ENCODE data around the gene CLTCL1.

CLTCL1 gene

DNA sequence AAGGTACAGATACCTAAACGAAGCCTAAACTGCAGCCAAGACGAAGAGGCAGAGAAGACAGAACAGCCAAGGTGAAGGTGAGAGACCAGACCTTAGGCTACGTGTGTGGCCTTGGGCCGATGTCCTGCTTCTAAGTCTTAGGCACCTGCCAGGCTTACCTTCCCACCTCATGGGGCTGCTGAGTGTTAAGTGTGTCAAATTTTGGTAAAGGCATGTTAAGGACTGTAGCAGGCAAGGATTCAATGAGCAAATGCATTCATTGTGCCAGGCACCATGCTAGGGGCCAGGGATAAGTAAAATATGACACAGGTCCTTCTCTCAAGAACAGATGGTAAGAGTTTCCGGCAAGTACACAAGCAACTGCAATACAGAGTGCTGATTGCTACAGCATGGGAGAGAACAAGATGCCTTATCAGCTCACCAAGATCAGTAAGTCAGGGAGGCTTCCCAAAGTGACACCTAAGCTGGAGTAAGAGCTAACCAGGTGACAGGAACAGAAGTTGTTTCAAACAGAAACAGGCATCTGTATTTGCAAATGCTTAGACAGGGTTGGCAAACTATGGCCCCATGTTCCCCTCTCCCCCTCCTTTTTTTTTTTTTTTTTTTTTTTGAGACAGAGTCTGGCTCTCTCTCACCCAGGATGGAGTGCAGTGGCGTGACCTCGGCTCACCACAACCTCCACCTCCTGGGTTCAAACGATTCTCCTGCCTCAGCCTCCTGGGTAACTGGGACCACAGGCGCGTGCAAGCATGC, 46.7 kb downstream of the CLTCL1 start:
- Mint-ChIP-seq H3K36me3 (ENCODE audit: low read depth) (no peaks in the 10 kb centered on the region), H3K9me3 (no peaks in the 10 kb centered on the region), H3K27ac (no peak overlapping the region), H3K4me1 (no peaks in the 10 kb centered on the region), H3K27me3 (peaks cover 3% of the 10 kb centered on the region), H3K4me3 (no peak overlapping the region)
- DNase-seq = no peak
- no peak for ATAC-seq

DNA sequence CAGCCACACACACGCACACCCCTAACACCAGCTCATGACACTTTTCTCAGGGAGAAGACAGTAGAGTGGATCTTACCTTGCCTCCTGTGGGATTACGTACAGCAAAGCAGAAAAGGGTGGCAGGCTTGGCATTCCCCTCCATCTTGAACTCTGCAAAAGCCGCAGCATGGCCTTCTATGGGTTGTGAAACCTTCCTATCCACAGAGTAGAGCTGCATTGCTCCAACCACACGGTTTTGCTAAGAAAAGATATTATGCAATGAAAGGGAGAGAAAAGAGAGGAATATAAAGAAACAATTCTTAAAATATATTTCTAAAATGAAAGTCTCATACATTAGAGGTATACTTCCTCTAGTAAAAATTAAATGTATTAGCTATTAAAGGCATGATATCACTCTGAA, 48.8 kb downstream of the CLTCL1 start:
- Mint-ChIP-seq H3K9me3 (no peaks in the 10 kb centered on the region), H3K36me3 (ENCODE audit: low read depth) (no peaks in the 10 kb centered on the region), H3K27me3 (peaks cover 3% of the 10 kb centered on the region), H3K27ac (no peak overlapping the region), H3K4me1 (no peaks in the 10 kb centered on the region), H3K4me3 (no peak overlapping the region)
- no peak for ATAC-seq
- DNase-seq = no peak

GRCh38 chr22:19241593-19241906, 50.0 kb downstream of the CLTCL1 start:
- Mint-ChIP-seq H3K4me3 (no peak overlapping the region), H3K9me3 (no peaks in the 10 kb centered on the region), H3K27ac (no peak overlapping the region), H3K27me3 (peaks cover 3% of the 10 kb centered on the region), H3K36me3 (ENCODE audit: low read depth) (no peaks in the 10 kb centered on the region), H3K4me1 (no peaks in the 10 kb centered on the region)
- no peak for DNase-seq
- no peak for ATAC-seq

- peaks cover 3% of the 10 kb centered on the region for H3K27me3 Mint-ChIP-seq
- ATAC-seq (no peak), DNase-seq (no peak)
- H3K27ac Mint-ChIP-seq = no peak overlapping the region
- H3K4me1 Mint-ChIP-seq = no peaks in the 10 kb centered on the region
- H3K36me3 Mint-ChIP-seq (ENCODE audit: low read depth) = no peaks in the 10 kb centered on the region
- H3K9me3 Mint-ChIP-seq = no peaks in the 10 kb centered on the region
- H3K4me3 Mint-ChIP-seq = no peak overlapping the region
Measured at GRCh38 chr22:19240813-19241592, 50.5 kb downstream of the CLTCL1 start.

- no peak for ATAC-seq
- DNase-seq = no peak
- no peaks in the 10 kb centered on the region for H3K36me3 Mint-ChIP-seq (ENCODE audit: low read depth)
- no peaks in the 10 kb centered on the region for H3K4me1 Mint-ChIP-seq
- no peak overlapping the region for H3K27ac Mint-ChIP-seq
- peaks cover 3% of the 10 kb centered on the region for H3K27me3 Mint-ChIP-seq
- H3K4me3 Mint-ChIP-seq = no peak overlapping the region
- no peaks in the 10 kb centered on the region for H3K9me3 Mint-ChIP-seq
Measured at GRCh38 chr22:19239464-19239863, 52.1 kb downstream of the CLTCL1 start.

- ATAC-seq = no peak
- H3K4me3 Mint-ChIP-seq = no peak overlapping the region
- DNase-seq = no peak
- no peaks in the 10 kb centered on the region for H3K4me1 Mint-ChIP-seq
- no peak overlapping the region for H3K27ac Mint-ChIP-seq
- peaks cover 3% of the 10 kb centered on the region for H3K27me3 Mint-ChIP-seq
- H3K9me3 Mint-ChIP-seq = no peaks in the 10 kb centered on the region
- no peaks in the 10 kb centered on the region for H3K36me3 Mint-ChIP-seq (ENCODE audit: low read depth)
Measured at GRCh38 chr22:19238900-19239299, 52.6 kb downstream of the CLTCL1 start.

DNA sequence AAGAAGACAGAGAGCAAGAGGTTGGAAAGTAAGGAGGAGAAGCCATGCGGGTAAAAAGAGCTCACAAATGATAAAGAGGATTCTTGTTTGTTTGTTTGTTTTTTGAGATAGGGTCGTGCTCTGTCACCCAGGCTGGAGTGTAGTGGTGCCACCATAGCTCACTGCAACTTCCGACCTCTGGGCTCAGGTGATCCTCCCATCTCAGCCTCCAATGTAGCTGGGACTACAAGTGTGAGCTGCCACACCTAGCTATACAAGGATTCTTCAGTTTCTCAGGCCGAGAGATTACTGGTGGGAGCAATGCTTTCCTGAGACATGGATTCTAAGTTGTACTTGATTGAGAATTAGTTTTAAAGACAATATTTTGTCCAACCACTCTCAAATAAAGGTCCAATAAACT, 55.6 kb downstream of the CLTCL1 start:
- H3K36me3 Mint-ChIP-seq (ENCODE audit: low read depth) = no peaks in the 10 kb centered on the region
- H3K27me3 Mint-ChIP-seq = peaks cover 3% of the 10 kb centered on the region
- no peak overlapping the region for H3K4me3 Mint-ChIP-seq
- no peaks in the 10 kb centered on the region for H3K9me3 Mint-ChIP-seq
- no peak overlapping the region for H3K27ac Mint-ChIP-seq
- H3K4me1 Mint-ChIP-seq = no peaks in the 10 kb centered on the region
- ATAC-seq = no peak
- no peak for DNase-seq

DNA sequence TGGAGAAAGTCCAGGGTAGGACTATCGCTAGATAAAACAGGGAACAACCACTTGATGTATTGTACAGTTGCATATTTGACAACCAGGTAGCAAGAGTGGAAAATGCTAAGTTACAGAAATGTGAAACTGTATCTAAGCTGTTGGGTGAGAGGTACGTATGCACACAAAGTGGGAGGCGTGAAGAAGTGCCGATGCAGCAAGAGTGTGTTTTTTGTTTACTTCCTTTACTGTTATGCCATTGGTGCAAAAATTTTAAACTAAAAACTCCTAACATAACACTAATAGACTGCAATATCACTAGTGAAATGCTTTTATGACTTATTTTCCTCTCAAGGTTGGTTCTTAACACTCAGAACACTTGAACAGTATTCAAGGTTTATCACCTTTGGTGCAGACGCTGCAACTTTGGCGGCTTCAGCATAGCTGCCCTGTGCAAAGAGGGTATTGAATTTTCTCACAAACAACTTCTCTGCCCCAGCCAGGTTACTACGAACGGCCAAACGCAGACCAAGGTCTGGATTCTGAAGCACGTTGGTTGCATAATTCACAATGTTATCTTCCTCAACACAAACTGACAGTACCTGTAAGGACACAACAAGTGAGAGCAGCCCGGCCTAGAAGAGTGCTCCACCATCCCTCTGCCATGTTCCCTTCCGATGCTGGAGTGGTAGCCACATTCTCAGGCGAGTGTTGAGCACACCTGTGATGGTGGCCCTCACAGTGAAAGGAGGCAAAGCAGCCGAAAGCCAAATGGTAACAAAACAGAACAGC, 57.2 kb downstream of the CLTCL1 start:
- no peak overlapping the region for H3K4me3 Mint-ChIP-seq
- H3K9me3 Mint-ChIP-seq = no peaks in the 10 kb centered on the region
- DNase-seq (no peak), ATAC-seq (no peak)
- H3K27ac Mint-ChIP-seq = no peak overlapping the region
- H3K36me3 Mint-ChIP-seq (ENCODE audit: low read depth) = no peaks in the 10 kb centered on the region
- no peaks in the 10 kb centered on the region for H3K27me3 Mint-ChIP-seq
- no peaks in the 10 kb centered on the region for H3K4me1 Mint-ChIP-seq

DNA sequence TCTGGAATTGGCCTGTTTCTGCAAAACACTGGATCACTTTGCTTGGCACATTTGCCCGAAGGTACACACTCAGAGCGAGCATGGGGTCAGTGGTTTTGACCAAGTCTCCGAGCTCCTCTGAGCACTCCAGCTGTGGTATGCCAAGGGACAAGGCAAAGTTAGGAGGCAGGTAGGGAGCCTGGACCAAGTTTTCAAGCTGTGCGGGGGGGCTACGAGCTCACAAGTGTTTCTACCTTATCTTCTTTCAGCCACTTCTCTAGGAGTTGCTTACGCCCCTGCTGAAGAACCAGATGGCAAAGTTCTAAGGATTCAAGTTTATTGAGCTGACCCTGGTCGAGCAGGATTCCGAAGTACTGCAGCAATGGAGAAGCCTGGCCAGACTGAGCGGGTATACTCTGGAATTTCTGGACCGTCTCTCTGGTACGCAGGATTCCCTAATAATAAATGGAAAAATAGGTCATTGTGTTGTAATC, 58.3 kb downstream of the CLTCL1 start:
- ATAC-seq (no peak), DNase-seq (no peak)
- H3K9me3 Mint-ChIP-seq = no peaks in the 10 kb centered on the region
- H3K36me3 Mint-ChIP-seq (ENCODE audit: low read depth) = no peaks in the 10 kb centered on the region
- H3K27me3 Mint-ChIP-seq = no peaks in the 10 kb centered on the region
- H3K4me3 Mint-ChIP-seq = no peak overlapping the region
- no peaks in the 10 kb centered on the region for H3K4me1 Mint-ChIP-seq
- H3K27ac Mint-ChIP-seq = no peak overlapping the region

DNA sequence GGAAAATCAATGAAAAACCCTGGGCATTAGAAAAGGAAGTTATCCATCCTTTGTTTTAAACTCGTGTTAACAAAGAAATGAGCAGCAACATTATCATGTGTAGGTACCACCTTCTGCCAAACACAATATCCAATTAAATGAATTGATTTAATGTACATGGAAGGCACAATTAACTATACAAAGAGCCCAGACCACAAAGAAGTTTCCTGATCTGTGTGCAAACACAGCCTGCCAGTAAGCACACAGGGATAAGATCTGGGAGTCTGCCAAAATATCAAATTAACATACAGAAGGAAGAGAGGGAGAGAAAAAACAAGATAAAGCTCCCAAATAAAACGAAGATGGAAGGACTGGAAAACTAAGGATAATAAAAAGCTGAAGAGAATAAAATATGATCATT, 58.9 kb downstream of the CLTCL1 start:
- ATAC-seq (no peak), DNase-seq (no peak)
- Mint-ChIP-seq H3K4me3 (no peak overlapping the region), H3K27ac (no peak overlapping the region), H3K36me3 (ENCODE audit: low read depth) (no peaks in the 10 kb centered on the region), H3K4me1 (no peaks in the 10 kb centered on the region), H3K9me3 (no peaks in the 10 kb centered on the region), H3K27me3 (no peaks in the 10 kb centered on the region)

GRCh38 chr22:19231986-19232385, 59.5 kb downstream of the CLTCL1 start:
- Mint-ChIP-seq H3K9me3 (no peaks in the 10 kb centered on the region), H3K4me1 (no peaks in the 10 kb centered on the region), H3K4me3 (no peak overlapping the region), H3K36me3 (ENCODE audit: low read depth) (no peaks in the 10 kb centered on the region), H3K27me3 (no peaks in the 10 kb centered on the region), H3K27ac (no peak overlapping the region)
- no peak for DNase-seq
- ATAC-seq = no peak

DNA sequence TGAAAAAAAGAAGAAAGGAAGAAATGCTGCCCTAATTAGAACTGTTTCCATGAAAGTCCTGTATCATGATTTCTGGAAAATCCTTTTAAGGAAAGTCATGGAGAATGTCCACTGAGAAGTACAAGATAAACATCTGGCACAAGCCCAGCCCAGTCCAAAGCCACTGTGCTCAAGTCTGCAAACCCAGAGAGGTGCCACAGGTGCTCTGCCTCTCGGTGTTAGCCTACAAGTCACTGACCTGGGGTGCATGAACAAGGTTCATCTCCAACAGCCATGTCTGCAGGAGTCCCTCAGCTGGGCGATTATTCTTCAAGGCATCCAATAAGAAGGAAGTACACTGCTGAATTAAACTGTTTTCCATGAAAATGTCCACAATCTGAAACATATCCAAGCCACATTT, 61.9 kb downstream of the CLTCL1 start:
- no peaks in the 10 kb centered on the region for H3K9me3 Mint-ChIP-seq
- H3K4me1 Mint-ChIP-seq = no peaks in the 10 kb centered on the region
- no peaks in the 10 kb centered on the region for H3K36me3 Mint-ChIP-seq (ENCODE audit: low read depth)
- no peaks in the 10 kb centered on the region for H3K27me3 Mint-ChIP-seq
- DNase-seq (no peak), ATAC-seq (no peak)
- H3K4me3 Mint-ChIP-seq = no peak overlapping the region
- no peak overlapping the region for H3K27ac Mint-ChIP-seq

DNA sequence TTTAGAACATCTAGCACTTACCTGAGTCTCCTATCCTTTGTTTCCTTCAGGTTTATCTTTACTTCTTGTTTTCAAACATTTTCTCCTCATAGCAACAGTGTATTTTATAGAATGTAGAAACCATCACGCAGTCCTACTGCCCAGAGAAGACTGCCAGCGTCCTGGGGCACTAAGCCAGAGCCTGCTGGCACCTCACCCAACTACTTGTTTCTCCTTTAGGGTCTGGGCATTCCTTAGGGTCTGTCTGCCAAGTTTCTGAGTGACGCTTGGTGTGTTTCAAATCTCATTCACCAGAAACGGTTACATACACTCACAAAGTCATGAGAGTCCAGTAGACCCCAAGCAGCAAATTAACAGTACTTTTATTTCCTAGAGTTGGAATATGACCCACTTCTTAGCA, 63.3 kb downstream of the CLTCL1 start:
- Mint-ChIP-seq H3K27ac (no peak overlapping the region), H3K36me3 (ENCODE audit: low read depth) (no peaks in the 10 kb centered on the region), H3K4me3 (no peak overlapping the region)

DNA sequence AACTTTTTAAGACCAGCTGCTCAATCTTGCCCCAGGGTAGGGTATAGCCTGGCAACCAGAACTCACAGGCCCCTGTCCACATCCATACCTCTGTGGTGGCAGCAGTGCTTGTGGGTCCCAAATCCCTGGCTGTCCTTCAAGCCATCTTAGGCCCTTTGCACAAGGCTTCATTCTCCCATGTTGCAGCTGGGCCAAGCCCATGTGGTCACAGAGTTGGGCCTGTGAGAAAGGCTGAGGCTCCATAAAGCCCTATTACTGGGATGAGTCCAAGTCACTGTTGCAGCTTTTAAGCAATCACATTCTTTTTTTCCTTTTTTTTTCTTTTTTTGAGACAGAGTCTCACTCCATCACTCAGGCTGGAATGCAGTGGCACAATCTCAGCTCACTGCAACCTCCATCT, 65.1 kb downstream of the CLTCL1 start:
- Mint-ChIP-seq H3K27ac (no peak overlapping the region), H3K4me3 (no peak overlapping the region), H3K27me3 (no peaks in the 10 kb centered on the region), H3K4me1 (no peaks in the 10 kb centered on the region), H3K36me3 (ENCODE audit: low read depth) (no peaks in the 10 kb centered on the region), H3K9me3 (no peaks in the 10 kb centered on the region)
- ATAC-seq (no peak), DNase-seq (no peak)

More for the DNA sequence above, 63.3 kb downstream of the CLTCL1 start:
- ATAC-seq (no peak), DNase-seq (no peak)
- no peaks in the 10 kb centered on the region for H3K4me1 Mint-ChIP-seq
- no peaks in the 10 kb centered on the region for H3K27me3 Mint-ChIP-seq
- H3K9me3 Mint-ChIP-seq = no peaks in the 10 kb centered on the region

DNA sequence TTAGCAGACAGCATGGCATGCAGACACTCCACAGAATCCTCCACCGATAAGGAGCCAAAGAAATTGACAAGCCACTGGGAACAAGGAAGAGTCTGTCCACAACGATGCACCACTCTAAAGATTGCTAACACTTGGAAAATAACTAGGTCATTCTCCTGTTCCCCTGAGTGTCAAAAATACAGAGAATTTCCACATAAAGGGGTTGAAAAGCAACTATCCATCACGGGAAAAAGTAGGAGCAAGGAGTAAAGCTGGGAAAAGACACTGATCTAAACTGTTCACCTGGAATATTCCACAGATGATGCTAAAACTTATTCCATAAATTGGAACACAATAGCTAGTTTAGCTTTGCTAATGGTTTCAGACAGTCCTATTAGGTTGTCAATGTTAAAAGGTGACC, 66.0 kb downstream of the CLTCL1 start:
- Mint-ChIP-seq H3K4me1 (no peaks in the 10 kb centered on the region), H3K9me3 (no peaks in the 10 kb centered on the region), H3K27ac (no peak overlapping the region), H3K27me3 (no peaks in the 10 kb centered on the region), H3K36me3 (ENCODE audit: low read depth) (no peaks in the 10 kb centered on the region), H3K4me3 (no peak overlapping the region)
- ATAC-seq = no peak
- no peak for DNase-seq
